ENCODE measurements around the gene ACER3. TPM values are rescaled to one million over a fixed set of nuclear protein-coding genes. Genes with fewer than 3 reads are reported as not detected.

ACER3 gene
- total RNA-seq, 1 experiment from 2014 or later = 13.7 TPM

DNA sequence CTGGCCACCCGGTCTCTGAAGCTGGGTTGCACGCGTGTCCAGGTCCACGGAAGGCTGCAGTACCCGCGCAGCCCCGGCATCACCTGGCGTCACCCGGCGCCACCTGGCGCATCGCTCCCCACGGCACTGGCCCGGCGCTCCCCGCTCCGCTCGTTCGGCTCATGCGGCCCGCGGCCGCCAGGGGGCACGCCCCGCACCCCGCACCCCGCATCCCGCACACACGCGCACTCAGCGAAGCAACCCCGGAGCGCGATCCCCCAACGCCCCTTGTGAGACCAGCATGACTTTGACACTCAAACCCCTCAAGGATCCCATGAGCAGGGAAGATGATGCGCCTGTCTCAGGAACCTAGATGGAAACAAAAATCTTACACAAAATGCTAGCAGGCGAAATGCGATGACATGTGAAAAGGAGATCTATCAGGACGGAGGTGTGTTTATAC is 185.4 kb downstream of the ACER3 start:
- POLR2A ChIA-PET = no interaction called here
- ATAC-seq (peak; percentile 75), DNase-seq (ENCODE audit: low spot score) (peak; percentile 82)
- Mint-ChIP-seq H3K9me3 (0 out of 2 replicates have a peak, but pooled peaks cover 3% of the 10 kb centered on the region), H3K36me3 (no peaks in the 10 kb centered on the region), H3K27me3 (ENCODE audit: low read depth) (peaks cover 28% of the 10 kb centered on the region), H3K4me1 (peaks cover 14% of the 10 kb centered on the region), H3K4me3 (peak overlapping the region; percentile 54), H3K27ac (peak overlapping the region; percentile 5; the same call in 1 of the 2 replicates)
- CTCF ChIA-PET = interaction anchor here (1.0 to 1.7 kb wide), 6 partner anchors 19 to 329 kb away, joined by 3 to 12 read pairs (median 7); no protein-coding TSS in a partner anchor
- 0 out of 2 replicates have a peak, but pooled peaks have one; percentile 47 for TF ChIP-seq CBFB (CRISPR knock-in tag; IDR thresholded peaks at IDR 0.05; ENCODE audit: low read depth)
- peak; percentile 69; the same call in 1 of the 2 replicates for TF ChIP-seq ETV6 (CRISPR knock-in tag; IDR thresholded peaks at IDR 0.05)
- peak; percentile 69; the same call in 1 of the 2 replicates for TF ChIP-seq FOXP1 (CRISPR knock-in tag; IDR thresholded peaks at IDR 0.05; ENCODE audit: borderline replicate concordance)
- peak; percentile 41; the same call in 1 of the 2 replicates for TF ChIP-seq ZNF219 (CRISPR knock-in tag; IDR thresholded peaks at IDR 0.05; ENCODE audit: borderline replicate concordance)
- TF ChIP-seq ZNF423 (CRISPR knock-in tag; IDR thresholded peaks at IDR 0.05) = peak; percentile 78
- TF ChIP-seq, protein P1, sequence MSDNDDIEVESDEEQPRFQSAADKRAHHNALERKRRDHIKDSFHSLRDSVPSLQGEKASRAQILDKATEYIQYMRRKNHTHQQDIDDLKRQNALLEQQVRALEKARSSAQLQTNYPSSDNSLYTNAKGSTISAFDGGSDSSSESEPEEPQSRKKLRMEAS (CRISPR knock-in tag; IDR thresholded peaks at IDR 0.05) = peak; percentile 58; the same call in 1 of the 2 replicates
- TF ChIP-seq, protein P2, sequence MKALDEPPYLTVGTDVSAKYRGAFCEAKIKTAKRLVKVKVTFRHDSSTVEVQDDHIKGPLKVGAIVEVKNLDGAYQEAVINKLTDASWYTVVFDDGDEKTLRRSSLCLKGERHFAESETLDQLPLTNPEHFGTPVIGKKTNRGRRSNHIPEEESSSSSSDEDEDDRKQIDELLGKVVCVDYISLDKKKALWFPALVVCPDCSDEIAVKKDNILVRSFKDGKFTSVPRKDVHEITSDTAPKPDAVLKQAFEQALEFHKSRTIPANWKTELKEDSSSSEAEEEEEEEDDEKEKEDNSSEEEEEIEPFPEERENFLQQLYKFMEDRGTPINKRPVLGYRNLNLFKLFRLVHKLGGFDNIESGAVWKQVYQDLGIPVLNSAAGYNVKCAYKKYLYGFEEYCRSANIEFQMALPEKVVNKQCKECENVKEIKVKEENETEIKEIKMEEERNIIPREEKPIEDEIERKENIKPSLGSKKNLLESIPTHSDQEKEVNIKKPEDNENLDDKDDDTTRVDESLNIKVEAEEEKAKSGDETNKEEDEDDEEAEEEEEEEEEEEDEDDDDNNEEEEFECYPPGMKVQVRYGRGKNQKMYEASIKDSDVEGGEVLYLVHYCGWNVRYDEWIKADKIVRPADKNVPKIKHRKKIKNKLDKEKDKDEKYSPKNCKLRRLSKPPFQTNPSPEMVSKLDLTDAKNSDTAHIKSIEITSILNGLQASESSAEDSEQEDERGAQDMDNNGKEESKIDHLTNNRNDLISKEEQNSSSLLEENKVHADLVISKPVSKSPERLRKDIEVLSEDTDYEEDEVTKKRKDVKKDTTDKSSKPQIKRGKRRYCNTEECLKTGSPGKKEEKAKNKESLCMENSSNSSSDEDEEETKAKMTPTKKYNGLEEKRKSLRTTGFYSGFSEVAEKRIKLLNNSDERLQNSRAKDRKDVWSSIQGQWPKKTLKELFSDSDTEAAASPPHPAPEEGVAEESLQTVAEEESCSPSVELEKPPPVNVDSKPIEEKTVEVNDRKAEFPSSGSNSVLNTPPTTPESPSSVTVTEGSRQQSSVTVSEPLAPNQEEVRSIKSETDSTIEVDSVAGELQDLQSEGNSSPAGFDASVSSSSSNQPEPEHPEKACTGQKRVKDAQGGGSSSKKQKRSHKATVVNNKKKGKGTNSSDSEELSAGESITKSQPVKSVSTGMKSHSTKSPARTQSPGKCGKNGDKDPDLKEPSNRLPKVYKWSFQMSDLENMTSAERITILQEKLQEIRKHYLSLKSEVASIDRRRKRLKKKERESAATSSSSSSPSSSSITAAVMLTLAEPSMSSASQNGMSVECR (CRISPR knock-in tag; IDR thresholded peaks at IDR 0.05; ENCODE audit: borderline replicate concordance) = 0 out of 2 replicates have a peak, but pooled peaks have one; percentile 24
- TF ChIP-seq ESRRA (CRISPR knock-in tag; IDR thresholded peaks at IDR 0.05; ENCODE audit: borderline replicate concordance) = no peak
- peak; percentile 48; the same call in 1 of the 2 replicates for TF ChIP-seq SP1 (CRISPR knock-in tag; conservative IDR thresholded peaks at IDR 0.05)
- TF ChIP-seq, protein P3, sequence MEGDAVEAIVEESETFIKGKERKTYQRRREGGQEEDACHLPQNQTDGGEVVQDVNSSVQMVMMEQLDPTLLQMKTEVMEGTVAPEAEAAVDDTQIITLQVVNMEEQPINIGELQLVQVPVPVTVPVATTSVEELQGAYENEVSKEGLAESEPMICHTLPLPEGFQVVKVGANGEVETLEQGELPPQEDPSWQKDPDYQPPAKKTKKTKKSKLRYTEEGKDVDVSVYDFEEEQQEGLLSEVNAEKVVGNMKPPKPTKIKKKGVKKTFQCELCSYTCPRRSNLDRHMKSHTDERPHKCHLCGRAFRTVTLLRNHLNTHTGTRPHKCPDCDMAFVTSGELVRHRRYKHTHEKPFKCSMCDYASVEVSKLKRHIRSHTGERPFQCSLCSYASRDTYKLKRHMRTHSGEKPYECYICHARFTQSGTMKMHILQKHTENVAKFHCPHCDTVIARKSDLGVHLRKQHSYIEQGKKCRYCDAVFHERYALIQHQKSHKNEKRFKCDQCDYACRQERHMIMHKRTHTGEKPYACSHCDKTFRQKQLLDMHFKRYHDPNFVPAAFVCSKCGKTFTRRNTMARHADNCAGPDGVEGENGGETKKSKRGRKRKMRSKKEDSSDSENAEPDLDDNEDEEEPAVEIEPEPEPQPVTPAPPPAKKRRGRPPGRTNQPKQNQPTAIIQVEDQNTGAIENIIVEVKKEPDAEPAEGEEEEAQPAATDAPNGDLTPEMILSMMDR (IDR thresholded peaks at IDR 0.05) = peak; percentile 95
- TF ChIP-seq, protein P4, sequence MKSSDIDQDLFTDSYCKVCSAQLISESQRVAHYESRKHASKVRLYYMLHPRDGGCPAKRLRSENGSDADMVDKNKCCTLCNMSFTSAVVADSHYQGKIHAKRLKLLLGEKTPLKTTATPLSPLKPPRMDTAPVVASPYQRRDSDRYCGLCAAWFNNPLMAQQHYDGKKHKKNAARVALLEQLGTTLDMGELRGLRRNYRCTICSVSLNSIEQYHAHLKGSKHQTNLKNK (CRISPR knock-in tag; IDR thresholded peaks at IDR 0.05) = no peak
- TF ChIP-seq, protein P5, sequence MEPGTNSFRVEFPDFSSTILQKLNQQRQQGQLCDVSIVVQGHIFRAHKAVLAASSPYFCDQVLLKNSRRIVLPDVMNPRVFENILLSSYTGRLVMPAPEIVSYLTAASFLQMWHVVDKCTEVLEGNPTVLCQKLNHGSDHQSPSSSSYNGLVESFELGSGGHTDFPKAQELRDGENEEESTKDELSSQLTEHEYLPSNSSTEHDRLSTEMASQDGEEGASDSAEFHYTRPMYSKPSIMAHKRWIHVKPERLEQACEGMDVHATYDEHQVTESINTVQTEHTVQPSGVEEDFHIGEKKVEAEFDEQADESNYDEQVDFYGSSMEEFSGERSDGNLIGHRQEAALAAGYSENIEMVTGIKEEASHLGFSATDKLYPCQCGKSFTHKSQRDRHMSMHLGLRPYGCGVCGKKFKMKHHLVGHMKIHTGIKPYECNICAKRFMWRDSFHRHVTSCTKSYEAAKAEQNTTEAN (CRISPR knock-in tag; IDR thresholded peaks at IDR 0.05) = 0 out of 2 replicates have a peak, but pooled peaks have one; percentile 32
- 0 out of 2 replicates have a peak, but pooled peaks have one; percentile 31 for TF ChIP-seq TEAD1 (CRISPR knock-in tag; IDR thresholded peaks at IDR 0.05)
- TF ChIP-seq ZNF416 (CRISPR knock-in tag; IDR thresholded peaks at IDR 0.05) = no peak
- TF ChIP-seq, protein P6, sequence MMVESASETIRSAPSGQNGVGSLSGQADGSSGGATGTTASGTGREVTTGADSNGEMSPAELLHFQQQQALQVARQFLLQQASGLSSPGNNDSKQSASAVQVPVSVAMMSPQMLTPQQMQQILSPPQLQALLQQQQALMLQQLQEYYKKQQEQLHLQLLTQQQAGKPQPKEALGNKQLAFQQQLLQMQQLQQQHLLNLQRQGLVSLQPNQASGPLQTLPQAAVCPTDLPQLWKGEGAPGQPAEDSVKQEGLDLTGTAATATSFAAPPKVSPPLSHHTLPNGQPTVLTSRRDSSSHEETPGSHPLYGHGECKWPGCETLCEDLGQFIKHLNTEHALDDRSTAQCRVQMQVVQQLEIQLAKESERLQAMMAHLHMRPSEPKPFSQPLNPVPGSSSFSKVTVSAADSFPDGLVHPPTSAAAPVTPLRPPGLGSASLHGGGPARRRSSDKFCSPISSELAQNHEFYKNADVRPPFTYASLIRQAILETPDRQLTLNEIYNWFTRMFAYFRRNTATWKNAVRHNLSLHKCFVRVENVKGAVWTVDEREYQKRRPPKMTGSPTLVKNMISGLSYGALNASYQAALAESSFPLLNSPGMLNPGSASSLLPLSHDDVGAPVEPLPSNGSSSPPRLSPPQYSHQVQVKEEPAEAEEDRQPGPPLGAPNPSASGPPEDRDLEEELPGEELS (CRISPR knock-in tag; IDR thresholded peaks at IDR 0.05) = peak; percentile 19; the same call in 1 of the 2 replicates
- TF ChIP-seq, protein P7, sequence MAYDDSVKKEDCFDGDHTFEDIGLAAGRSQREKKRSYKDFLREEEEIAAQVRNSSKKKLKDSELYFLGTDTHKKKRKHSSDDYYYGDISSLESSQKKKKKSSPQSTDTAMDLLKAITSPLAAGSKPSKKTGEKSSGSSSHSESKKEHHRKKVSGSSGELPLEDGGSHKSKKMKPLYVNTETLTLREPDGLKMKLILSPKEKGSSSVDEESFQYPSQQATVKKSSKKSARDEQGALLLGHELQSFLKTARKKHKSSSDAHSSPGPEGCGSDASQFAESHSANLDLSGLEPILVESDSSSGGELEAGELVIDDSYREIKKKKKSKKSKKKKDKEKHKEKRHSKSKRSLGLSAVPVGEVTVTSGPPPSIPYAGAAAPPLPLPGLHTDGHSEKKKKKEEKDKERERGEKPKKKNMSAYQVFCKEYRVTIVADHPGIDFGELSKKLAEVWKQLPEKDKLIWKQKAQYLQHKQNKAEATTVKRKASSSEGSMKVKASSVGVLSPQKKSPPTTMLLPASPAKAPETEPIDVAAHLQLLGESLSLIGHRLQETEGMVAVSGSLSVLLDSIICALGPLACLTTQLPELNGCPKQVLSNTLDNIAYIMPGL (CRISPR knock-in tag; IDR thresholded peaks at IDR 0.05) = peak; percentile 92; the same call in 1 of the 2 replicates
- TF ChIP-seq, protein P8, sequence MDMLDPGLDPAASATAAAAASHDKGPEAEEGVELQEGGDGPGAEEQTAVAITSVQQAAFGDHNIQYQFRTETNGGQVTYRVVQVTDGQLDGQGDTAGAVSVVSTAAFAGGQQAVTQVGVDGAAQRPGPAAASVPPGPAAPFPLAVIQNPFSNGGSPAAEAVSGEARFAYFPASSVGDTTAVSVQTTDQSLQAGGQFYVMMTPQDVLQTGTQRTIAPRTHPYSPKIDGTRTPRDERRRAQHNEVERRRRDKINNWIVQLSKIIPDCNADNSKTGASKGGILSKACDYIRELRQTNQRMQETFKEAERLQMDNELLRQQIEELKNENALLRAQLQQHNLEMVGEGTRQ (CRISPR knock-in tag; IDR thresholded peaks at IDR 0.05) = no peak

All from WTC11 (cell line).